Activated naive CD8-positive, alpha-beta T cell treated with anti-CD3 and anti-CD28 coated beads, Interleukin-2, amount 10 ng/mL, durations not matched to agents 7 days and 5 days (primary cell): ENCODE data around the gene NRXN3. TPM values are rescaled to one million over a fixed set of nuclear protein-coding genes. Genes with fewer than 3 reads are reported as not detected.

Source experiments
- ATAC-seq: fragments of 150-1000 bp; cut with Tn5 transposase; one replicate; pipeline ENCODE4 v1.10.0; 2021; ENCODE audit warnings: low read depth, moderate library complexity
- POLR2A ChIA-PET: fragments of 350-600 bp; sonication (Branson Sonifier 250); formaldehyde crosslinking; loops from one replicate; lab custom pipeline; 2021; ENCODE audit warnings: antibody characterized with exemption; lab: Charles Lee
- DNase-seq: peaks from one replicate; pipeline ENCODE4 v3.0.0; 2021
- H3K27ac Mint-ChIP-seq: one replicate; pipeline ENCODE4 v1.8.0; 2022; ENCODE audit warnings: mild to moderate bottlenecking, mixed read lengths
- H3K27me3 Mint-ChIP-seq: one replicate; pipeline ENCODE4 v1.8.0; 2022; ENCODE audit warnings: mild to moderate bottlenecking, moderate library complexity, mixed read lengths
- H3K36me3 Mint-ChIP-seq: one replicate; pipeline ENCODE4 v1.8.0; 2021; ENCODE audit warnings: mild to moderate bottlenecking, mixed read lengths
- H3K4me1 Mint-ChIP-seq: one replicate; pipeline ENCODE4 v1.8.0; 2021; ENCODE audit warnings: mixed read lengths
- H3K4me3 Mint-ChIP-seq: one replicate; pipeline ENCODE4 v1.8.0; 2022; ENCODE audit warnings: mild to moderate bottlenecking, moderate library complexity, mixed read lengths
- H3K9me3 Mint-ChIP-seq: one replicate; pipeline ENCODE4 v1.8.0; 2021; ENCODE audit warnings: mixed read lengths
- total RNA-seq, 2 experiments: library from RNA; stranded (reverse); gene quantifications; one replicate each; pipeline ENCODE4 v1.2.3, GENCODE V29; 2021

Gene NRXN3
- total RNA-seq, 2 experiments from 2014 or later = not detected

- peaks cover 6% of the 10 kb centered on the region for H3K9me3 Mint-ChIP-seq
- H3K36me3 Mint-ChIP-seq = no peaks in the 10 kb centered on the region
- H3K27me3 Mint-ChIP-seq = no peaks in the 10 kb centered on the region
- ATAC-seq (no peak), DNase-seq (no peak)
- no peak overlapping the region for H3K27ac Mint-ChIP-seq
- no peak overlapping the region for H3K4me3 Mint-ChIP-seq
- no peaks in the 10 kb centered on the region for H3K4me1 Mint-ChIP-seq
- POLR2A ChIA-PET = no interaction called here
These were observed 1461.1 kb downstream of the NRXN3 start for GRCh38 chr14:79631276-79631675.

GRCh38 chr14:79638672-79639266, 1468.6 kb downstream of the NRXN3 start:
- Mint-ChIP-seq H3K4me3 (no peak overlapping the region), H3K27me3 (no peaks in the 10 kb centered on the region), H3K36me3 (no peaks in the 10 kb centered on the region), H3K27ac (no peak overlapping the region), H3K4me1 (no peaks in the 10 kb centered on the region), H3K9me3 (peaks cover 5% of the 10 kb centered on the region)
- ATAC-seq (no peak), DNase-seq (no peak)
- POLR2A ChIA-PET = no interaction called here

- POLR2A ChIA-PET = no interaction called here
- ATAC-seq = no peak
These were observed 1469.4 kb downstream of the NRXN3 start for GRCh38 chr14:79639613-79640012.

GRCh38 chr14:79641371-79641770, 1471.2 kb downstream of the NRXN3 start:
- Mint-ChIP-seq H3K4me3 (no peak overlapping the region), H3K27me3 (no peaks in the 10 kb centered on the region), H3K4me1 (no peaks in the 10 kb centered on the region), H3K9me3 (peaks cover 1% of the 10 kb centered on the region), H3K27ac (no peak overlapping the region), H3K36me3 (no peaks in the 10 kb centered on the region)
- DNase-seq (no peak), ATAC-seq (no peak)
- POLR2A ChIA-PET = no interaction called here

More at GRCh38 chr14:79639613-79640012, 1469.4 kb downstream of the NRXN3 start:
- Mint-ChIP-seq H3K27ac (no peak overlapping the region), H3K36me3 (no peaks in the 10 kb centered on the region), H3K27me3 (no peaks in the 10 kb centered on the region), H3K4me3 (no peak overlapping the region), H3K4me1 (no peaks in the 10 kb centered on the region), H3K9me3 (peaks cover 5% of the 10 kb centered on the region)
- no peak for DNase-seq

- no peaks in the 10 kb centered on the region for H3K27me3 Mint-ChIP-seq
- no peak overlapping the region for H3K4me3 Mint-ChIP-seq
- no peaks in the 10 kb centered on the region for H3K36me3 Mint-ChIP-seq
- no peak overlapping the region for H3K27ac Mint-ChIP-seq
- H3K9me3 Mint-ChIP-seq = peaks cover 1% of the 10 kb centered on the region
- ATAC-seq (no peak), DNase-seq (no peak)
- POLR2A ChIA-PET = no interaction called here
- H3K4me1 Mint-ChIP-seq = no peaks in the 10 kb centered on the region
These were observed 1473.0 kb downstream of the NRXN3 start for GRCh38 chr14:79643132-79643531.

- DNase-seq (no peak), ATAC-seq (no peak)
- Mint-ChIP-seq H3K4me1 (no peaks in the 10 kb centered on the region), H3K9me3 (no peaks in the 10 kb centered on the region), H3K36me3 (no peaks in the 10 kb centered on the region), H3K4me3 (no peak overlapping the region), H3K27me3 (no peaks in the 10 kb centered on the region), H3K27ac (no peak overlapping the region)
- POLR2A ChIA-PET = no interaction called here
These were observed 1475.7 kb downstream of the NRXN3 start for GRCh38 chr14:79645753-79646362.

- POLR2A ChIA-PET = no interaction called here
- Mint-ChIP-seq H3K4me1 (no peaks in the 10 kb centered on the region), H3K4me3 (no peak overlapping the region), H3K36me3 (no peaks in the 10 kb centered on the region), H3K27me3 (no peaks in the 10 kb centered on the region), H3K9me3 (peaks cover 4% of the 10 kb centered on the region), H3K27ac (no peak overlapping the region)
- no peak for DNase-seq
- no peak for ATAC-seq
These were observed 1479.7 kb downstream of the NRXN3 start for GRCh38 chr14:79649856-79650255.

GRCh38 chr14:79652513-79653307, 1482.5 kb downstream of the NRXN3 start:
- Mint-ChIP-seq H3K27me3 (no peaks in the 10 kb centered on the region), H3K36me3 (no peaks in the 10 kb centered on the region), H3K4me1 (no peaks in the 10 kb centered on the region), H3K9me3 (peaks cover 4% of the 10 kb centered on the region), H3K4me3 (no peak overlapping the region), H3K27ac (no peak overlapping the region)
- no peak for DNase-seq
- ATAC-seq = no peak
- POLR2A ChIA-PET = no interaction called here

GRCh38 chr14:79656056-79656455, 1485.9 kb downstream of the NRXN3 start:
- Mint-ChIP-seq H3K4me3 (no peak overlapping the region), H3K27me3 (no peaks in the 10 kb centered on the region), H3K4me1 (no peaks in the 10 kb centered on the region), H3K36me3 (no peaks in the 10 kb centered on the region), H3K9me3 (peaks cover 4% of the 10 kb centered on the region), H3K27ac (no peak overlapping the region)
- ATAC-seq (no peak), DNase-seq (no peak)
- POLR2A ChIA-PET = no interaction called here

GRCh38 chr14:79656496-79656895, 1486.3 kb downstream of the NRXN3 start:
- ATAC-seq (no peak), DNase-seq (no peak)
- Mint-ChIP-seq H3K4me1 (no peaks in the 10 kb centered on the region), H3K36me3 (no peaks in the 10 kb centered on the region), H3K4me3 (no peak overlapping the region), H3K27ac (no peak overlapping the region), H3K9me3 (peaks cover 4% of the 10 kb centered on the region), H3K27me3 (no peaks in the 10 kb centered on the region)
- POLR2A ChIA-PET = no interaction called here

- ATAC-seq (no peak), DNase-seq (no peak)
- Mint-ChIP-seq H3K4me1 (no peaks in the 10 kb centered on the region), H3K36me3 (no peaks in the 10 kb centered on the region), H3K27me3 (no peaks in the 10 kb centered on the region), H3K4me3 (no peak overlapping the region), H3K27ac (no peak overlapping the region), H3K9me3 (peaks cover 2% of the 10 kb centered on the region)
- POLR2A ChIA-PET = no interaction called here
These were observed 1488.0 kb downstream of the NRXN3 start for GRCh38 chr14:79658221-79658620.

- no peaks in the 10 kb centered on the region for H3K9me3 Mint-ChIP-seq
- no peaks in the 10 kb centered on the region for H3K27me3 Mint-ChIP-seq
- DNase-seq (no peak), ATAC-seq (no peak)
- POLR2A ChIA-PET = no interaction called here
- H3K4me3 Mint-ChIP-seq = no peak overlapping the region
- no peaks in the 10 kb centered on the region for H3K4me1 Mint-ChIP-seq
- no peaks in the 10 kb centered on the region for H3K36me3 Mint-ChIP-seq
- H3K27ac Mint-ChIP-seq = no peak overlapping the region
These were observed 1488.6 kb downstream of the NRXN3 start for GRCh38 chr14:79658769-79659168.

GRCh38 chr14:79660053-79660939, 1490.1 kb downstream of the NRXN3 start:
- H3K27me3 Mint-ChIP-seq = no peaks in the 10 kb centered on the region
- H3K27ac Mint-ChIP-seq = no peak overlapping the region
- no peaks in the 10 kb centered on the region for H3K36me3 Mint-ChIP-seq
- no peak for DNase-seq
- POLR2A ChIA-PET = no interaction called here
- no peaks in the 10 kb centered on the region for H3K4me1 Mint-ChIP-seq
- ATAC-seq = no peak
- H3K4me3 Mint-ChIP-seq = no peak overlapping the region
- H3K9me3 Mint-ChIP-seq = peaks cover 3% of the 10 kb centered on the region
